Measurements from ENCODE around the gene SEC31B. TPM values are rescaled to one million over a fixed set of nuclear protein-coding genes. Genes with fewer than 3 reads are reported as not detected.

SEC31B gene
- total RNA-seq (2022; extraction: Qiagen RNA extraction): 1.4 to 2.5 TPM (median 2.1 TPM) in 5 replicates

GRCh38 chr10:100519311-100520051 is at the start of gene SEC31B:
Gene SEC31B, minus strand, starts transcription at chr10:100519861. Its CDS starts 2,909 bp downstream, at chr10:100516952.

GRCh38 chr10:100535715-100536353 is 16.2 kb upstream of the SEC31B start, which contains the start of gene HIF1AN:
Gene HIF1AN, plus strand, starts transcription at chr10:100535943. Its CDS starts 16 bp downstream, at chr10:100535959.

GRCh38 chr10:100529475-100530298 is 10.0 kb upstream of the SEC31B start, which contains the start of gene NDUFB8:
Gene NDUFB8, minus strand, starts transcription at chr10:100529871. Its CDS starts 20 bp downstream, at chr10:100529851.

GRCh38 chr10:100462709-100463108 is 57.0 kb downstream of the SEC31B start, which contains the start of gene WNT8B:
Gene WNT8B, plus strand, starts transcription at chr10:100463009. Its CDS starts 160 bp downstream, at chr10:100463169.

Other genes with a start within 250 kb of the SEC31B start
- 94.5 to 106 TPM (median 96.5 TPM) in 5 replicates for gene BLOC1S2, start 233.2 kb downstream of the SEC31B start, total RNA-seq (2022; extraction: Qiagen RNA extraction)
- 0.05 to 0.31 TPM (median 0.16 TPM) in 5 replicates for gene PKD2L1, start 189.6 kb downstream of the SEC31B start, total RNA-seq (2022; extraction: Qiagen RNA extraction)
- 128 to 195 TPM (median 161 TPM) in 5 replicates for gene SCD, start 172.6 kb downstream of the SEC31B start, total RNA-seq (2022; extraction: Qiagen RNA extraction)
- not detected in 5 replicates for gene WNT8B, start 56.9 kb downstream of the SEC31B start, total RNA-seq (2022; extraction: Qiagen RNA extraction)
- 273 to 296 TPM (median 282 TPM) in 5 replicates for gene NDUFB8, start 10.0 kb upstream of the SEC31B start, total RNA-seq (2022; extraction: Qiagen RNA extraction)
- 15.8 to 18.3 TPM (median 16.1 TPM) in 5 replicates for gene HIF1AN, start 16.1 kb upstream of the SEC31B start, total RNA-seq (2022; extraction: Qiagen RNA extraction)
- 0.21 to 0.26 TPM (median 0.21 TPM) in 5 replicates for gene PAX2, start 225.7 kb upstream of the SEC31B start, total RNA-seq (2022; extraction: Qiagen RNA extraction)